Gastroesophageal sphincter (tissue), 3 donors: ENCODE measurements around the gene LAMA5.

ENCODE experiments used
- EP300 ChIP-seq: sonication (generic); formaldehyde crosslinking; IDR thresholded peaks from one replicate; pipeline ENCODE4 v1.6.1; 2017; ENCODE audit warnings: antibody characterized with exemption, mild to moderate bottlenecking
- POLR2A ChIP-seq, 2 donors: fragments of 450-650 bp; IDR thresholded peaks; one replicate each; pipeline ENCODE4 v1.6.1; 2017; ENCODE audit warnings: antibody characterized with exemption in 2 of 2, mild to moderate bottlenecking in 2 of 2, moderate library complexity in 1 of 2
- TF ChIP-seq, protein P1 (sequence below), 4 experiments: fragments of 200-600 bp in 2 of 4; fragments of 450-650 bp in 2 of 4; sonication (generic) in 1 of 4; IDR thresholded peaks; one replicate each; pipeline ENCODE4 v1.5.1; 2017 to 2019; ENCODE audit warnings: antibody characterized with exemption in 4 of 4, mild to moderate bottlenecking in 2 of 4, moderate library complexity in 2 of 4

DNA sequence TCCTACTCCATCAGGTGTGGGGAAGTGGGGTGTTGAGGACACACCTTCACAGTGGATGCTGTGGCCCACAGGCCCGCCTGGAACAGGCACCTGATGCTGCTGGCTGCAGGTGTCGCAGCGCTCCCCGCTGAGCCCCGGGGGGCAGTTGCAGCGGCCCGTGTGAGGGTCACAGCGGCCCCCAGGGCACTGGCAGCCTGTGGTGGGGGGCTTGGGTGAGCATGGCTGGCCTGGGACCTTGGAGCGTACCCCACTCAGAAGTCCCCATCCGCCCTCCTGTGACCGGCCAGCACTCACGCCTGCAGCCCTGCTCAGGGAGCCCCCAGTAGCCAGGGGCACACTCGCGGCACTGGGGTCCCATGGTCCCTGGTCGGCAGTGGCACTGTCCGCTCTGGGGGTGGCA, 45.1 kb downstream of the LAMA5 start:
- no peak for TF ChIP-seq EP300
- TF ChIP-seq, protein P1, sequence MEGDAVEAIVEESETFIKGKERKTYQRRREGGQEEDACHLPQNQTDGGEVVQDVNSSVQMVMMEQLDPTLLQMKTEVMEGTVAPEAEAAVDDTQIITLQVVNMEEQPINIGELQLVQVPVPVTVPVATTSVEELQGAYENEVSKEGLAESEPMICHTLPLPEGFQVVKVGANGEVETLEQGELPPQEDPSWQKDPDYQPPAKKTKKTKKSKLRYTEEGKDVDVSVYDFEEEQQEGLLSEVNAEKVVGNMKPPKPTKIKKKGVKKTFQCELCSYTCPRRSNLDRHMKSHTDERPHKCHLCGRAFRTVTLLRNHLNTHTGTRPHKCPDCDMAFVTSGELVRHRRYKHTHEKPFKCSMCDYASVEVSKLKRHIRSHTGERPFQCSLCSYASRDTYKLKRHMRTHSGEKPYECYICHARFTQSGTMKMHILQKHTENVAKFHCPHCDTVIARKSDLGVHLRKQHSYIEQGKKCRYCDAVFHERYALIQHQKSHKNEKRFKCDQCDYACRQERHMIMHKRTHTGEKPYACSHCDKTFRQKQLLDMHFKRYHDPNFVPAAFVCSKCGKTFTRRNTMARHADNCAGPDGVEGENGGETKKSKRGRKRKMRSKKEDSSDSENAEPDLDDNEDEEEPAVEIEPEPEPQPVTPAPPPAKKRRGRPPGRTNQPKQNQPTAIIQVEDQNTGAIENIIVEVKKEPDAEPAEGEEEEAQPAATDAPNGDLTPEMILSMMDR (IDR thresholded peaks at IDR 0.05): no peak
- TF ChIP-seq POLR2A (IDR thresholded peaks at IDR 0.05): no peak
